H9 (cell line): Measurements from ENCODE around the gene HS2ST1. TPM values are rescaled to one million over a fixed set of nuclear protein-coding genes. Genes with fewer than 3 reads are reported as not detected.

Experiments
- DNase-seq: peaks from one replicate; pipeline ENCODE4 v3.0.0-alpha.2; 2017
- H2AFZ ChIP-seq: one replicate; pipeline ENCODE4 v1.6.1; 2013; ENCODE audit warnings: mild to moderate bottlenecking, low read length, control low read depth, moderate library complexity
- H2AK5ac ChIP-seq: 2 replicates; pipeline ENCODE4 v1.6.1; 2013; ENCODE audit warnings: low read length, control low read depth, mixed read lengths; ENCODE audit not compliant: insufficient read length
- H2BK120ac ChIP-seq: one replicate; pipeline ENCODE4 v1.6.1; 2013; ENCODE audit warnings: low read depth, mild to moderate bottlenecking, low read length, control low read depth, inconsistent platforms; ENCODE audit not compliant: poor library complexity, severe bottlenecking
- H2BK12ac ChIP-seq: 2 replicates; pipeline ENCODE4 v1.6.1; 2013; ENCODE audit warnings: low read length, control low read depth, mixed read lengths, low read depth; ENCODE audit not compliant: insufficient read length
- H2BK15ac ChIP-seq: 2 replicates; pipeline ENCODE4 v1.6.1; 2013; ENCODE audit warnings: low read depth, low read length, control low read depth
- H2BK20ac ChIP-seq: one replicate; pipeline ENCODE4 v1.6.1; 2013; ENCODE audit warnings: low read depth, mild to moderate bottlenecking, low read length, control low read depth, inconsistent platforms; ENCODE audit not compliant: poor library complexity, severe bottlenecking
- H2BK5ac ChIP-seq: 2 replicates; pipeline ENCODE4 v1.6.1; 2013; ENCODE audit warnings: low read length, control low read depth, mixed read lengths; ENCODE audit not compliant: insufficient read length
- H3K14ac ChIP-seq: 2 replicates; pipeline ENCODE4 v1.6.1; 2013; ENCODE audit warnings: low read length, control low read depth; ENCODE audit not compliant: insufficient read depth
- H3K18ac ChIP-seq: 2 replicates; pipeline ENCODE4 v1.6.1; 2013; ENCODE audit warnings: low read depth, mild to moderate bottlenecking, mixed read lengths, low read length, control low read depth; ENCODE audit not compliant: insufficient read length
- H3K23ac ChIP-seq: 2 replicates; pipeline ENCODE4 v1.6.1; 2013; ENCODE audit warnings: low read length, control low read depth, mixed read lengths, low read depth; ENCODE audit not compliant: insufficient read length
- H3K23me2 ChIP-seq: 2 replicates; pipeline ENCODE4 v1.6.1; 2013; ENCODE audit warnings: low read depth, mild to moderate bottlenecking, mixed read lengths, low read length, control low read depth; ENCODE audit not compliant: insufficient read length, poor library complexity, severe bottlenecking
- H3K27ac ChIP-seq: 2 replicates; pipeline ENCODE4 v1.5.1; 2013; ENCODE audit warnings: low read length, control low read depth, mixed read lengths, low read depth; ENCODE audit not compliant: insufficient read length
- H3K27me3 ChIP-seq: 2 replicates; pipeline ENCODE4 v1.6.1; 2013; ENCODE audit warnings: low read length, control low read depth, inconsistent platforms; ENCODE audit not compliant: insufficient read depth
- H3K4ac ChIP-seq: 2 replicates; pipeline ENCODE4 v1.6.1; 2013; ENCODE audit warnings: low read depth, mild to moderate bottlenecking, control low read depth, inconsistent platforms, low read length, moderate library complexity
- H3K4me1 ChIP-seq: 2 replicates; pipeline ENCODE4 v1.6.1; 2013; ENCODE audit warnings: low read length, control low read depth, inconsistent platforms; ENCODE audit not compliant: insufficient read depth
- H3K4me2 ChIP-seq: 2 replicates; pipeline ENCODE4 v1.6.1; 2013; ENCODE audit warnings: low read length, control low read depth, mixed read lengths; ENCODE audit not compliant: insufficient read length, insufficient read depth
- H3K56ac ChIP-seq: 2 replicates; pipeline ENCODE4 v1.6.1; 2013; ENCODE audit warnings: low read depth, mild to moderate bottlenecking, mixed read lengths, low read length, control low read depth; ENCODE audit not compliant: insufficient read length
- H3K79me1 ChIP-seq: 2 replicates; pipeline ENCODE4 v1.6.1; 2013; ENCODE audit warnings: low read depth, mild to moderate bottlenecking, moderate library complexity, low read length, control low read depth, inconsistent platforms; ENCODE audit not compliant: insufficient read depth, poor library complexity, severe bottlenecking
- H3K79me2 ChIP-seq: 2 replicates; pipeline ENCODE4 v1.6.1; 2013; ENCODE audit warnings: low read length, control low read depth, inconsistent platforms; ENCODE audit not compliant: insufficient read depth
- H3K9ac ChIP-seq: 2 replicates; pipeline ENCODE4 v1.6.1; 2013; ENCODE audit warnings: low read length, control low read depth, mixed read lengths; ENCODE audit not compliant: insufficient read length; ENCODE audit errors: extremely low read depth
- H3K9me3 ChIP-seq: one replicate; pipeline ENCODE4 v1.6.1; 2013; ENCODE audit warnings: low read depth, low read length, inconsistent platforms; ENCODE audit not compliant: control insufficient read depth
- H3T11ph ChIP-seq: one replicate; pipeline ENCODE4 v1.6.1; 2013; ENCODE audit warnings: mild to moderate bottlenecking, low read length, control low read depth, inconsistent platforms
- H4K20me1 ChIP-seq: one replicate; pipeline ENCODE4 v1.6.1; 2013; ENCODE audit not compliant: control insufficient read depth, insufficient read length, insufficient read depth
- H4K5ac ChIP-seq: 2 replicates; pipeline ENCODE4 v1.6.1; 2013; ENCODE audit warnings: low read depth, mild to moderate bottlenecking, mixed read lengths, low read length, control low read depth; ENCODE audit not compliant: insufficient read length
- H4K8ac ChIP-seq: replicated peaks from 2 replicates; pipeline ENCODE4 v1.6.1; 2013; ENCODE audit warnings: low read length, control low read depth, mixed read lengths, low read depth; ENCODE audit not compliant: insufficient read length
- H4K91ac ChIP-seq: 2 replicates; pipeline ENCODE4 v1.6.1; 2013; ENCODE audit warnings: low read depth, mild to moderate bottlenecking, moderate library complexity, mixed read lengths, low read length, control low read depth; ENCODE audit not compliant: insufficient read length
- H3K27ac Mint-ChIP-seq, 3 experiments: 2 replicates in 2 of 3; 3 replicates in 1 of 3; pipeline ENCODE4 v1.8.0; 2020 to 2021; ENCODE audit warnings: mixed read lengths in 3 of 3, mild to moderate bottlenecking in 1 of 3, moderate library complexity in 1 of 3
- H3K27me3 Mint-ChIP-seq: 2 replicates; pipeline ENCODE4 v1.8.0; 2021; ENCODE audit warnings: low read depth, mild to moderate bottlenecking, moderate library complexity, mixed read lengths
- H3K36me3 Mint-ChIP-seq, 3 experiments: 2 replicates in 2 of 3; 3 replicates in 1 of 3; pipeline ENCODE4 v1.8.0; 2020 to 2021; ENCODE audit warnings: low read depth in 3 of 3, mixed read lengths in 3 of 3; ENCODE audit not compliant: insufficient read depth in 1 of 3
- H3K4me1 Mint-ChIP-seq, 2 experiments: 2 replicates each; pipeline ENCODE4 v1.8.0; 2020; ENCODE audit warnings: mixed read lengths in 2 of 2
- H3K4me3 Mint-ChIP-seq, 2 experiments: 2 replicates in 1 of 2; 3 replicates in 1 of 2; pipeline ENCODE4 v1.8.0; 2020 to 2021; ENCODE audit warnings: mild to moderate bottlenecking in 2 of 2, mixed read lengths in 2 of 2, moderate library complexity in 1 of 2
- H3K9me3 Mint-ChIP-seq, 2 experiments: 2 replicates in 1 of 2; 3 replicates in 1 of 2; pipeline ENCODE4 v1.8.0; 2020; ENCODE audit warnings: mild to moderate bottlenecking in 2 of 2, mixed read lengths in 2 of 2, moderate library complexity in 1 of 2
- WGBS: extraction: QIAGEN DNeasy Blood & Tissue Kit; methylation state at CpG from one replicate; pipeline ENCODE4 v1.1.7; 2013; ENCODE audit warnings: missing lambda C conversion rate, low lambda C conversion rate, mixed read lengths; ENCODE audit not compliant: insufficient read length; ENCODE audit errors: extremely low coverage; 5-methylcytosine and 5-hydroxymethylcytosine counted together
- total RNA-seq: library from RNA; stranded (reverse); gene quantifications from 2 replicates; pipeline ENCODE4 v1.2.1, GENCODE V29; 2021
- TF ChIP-seq, protein P1 (sequence below): fragments of 200-600 bp; sonication (generic); conservative IDR thresholded peaks from 3 replicates; pipeline ENCODE4 v1.8.0; 2021; ENCODE audit warnings: antibody characterized with exemption, mild to moderate bottlenecking

The HS2ST1 gene
- total RNA-seq, 1 experiment from 2014 or later: 20.1 TPM

DNA sequence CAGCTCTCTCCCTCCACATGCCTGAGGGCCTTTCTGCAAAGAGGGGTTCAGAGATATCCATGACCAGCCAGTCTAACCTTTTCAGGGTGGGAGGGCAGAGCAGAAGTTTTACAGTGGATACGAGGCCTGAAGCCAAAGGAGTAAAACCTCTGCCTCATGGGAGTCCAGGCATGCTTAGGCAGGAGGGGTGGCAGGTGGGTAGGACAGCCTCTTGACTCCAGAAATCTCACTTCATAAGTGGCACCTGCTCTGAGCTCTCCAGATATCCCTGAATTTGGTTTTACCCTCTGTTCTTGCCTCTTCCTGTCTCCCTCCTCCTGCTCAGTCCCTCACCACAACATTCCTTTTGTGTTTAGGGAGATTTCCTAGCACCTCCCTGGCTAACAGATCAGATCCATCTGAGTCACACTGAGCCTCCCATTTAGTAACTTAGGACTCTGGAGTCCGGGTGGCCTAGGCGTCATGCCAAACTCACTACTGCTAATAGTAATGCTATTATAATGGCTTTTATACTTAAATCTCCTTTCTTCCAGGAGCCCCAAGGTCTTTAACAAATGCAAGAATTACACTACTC, 201.0 kb downstream of the HS2ST1 start:
- H2BK5ac ChIP-seq: no peak overlapping the region
- no peak overlapping the region for H2AFZ ChIP-seq
- H4K5ac ChIP-seq: no peak overlapping the region
- no peaks in the 10 kb centered on the region for H3K79me2 ChIP-seq
- H2AK5ac ChIP-seq: no peak overlapping the region
- no peaks in the 10 kb centered on the region for H3K79me1 ChIP-seq
- H3K4me1 ChIP-seq: peaks cover 3% of the 10 kb centered on the region; the same call in 1 of the 2 replicates
- H3K27me3 Mint-ChIP-seq: peaks cover 16% of the 10 kb centered on the region
- H3K36me3 Mint-ChIP-seq: no peaks in the 10 kb centered on the region
- no peak overlapping the region for H3K14ac ChIP-seq
- H2BK15ac ChIP-seq: no peak overlapping the region
- no peak overlapping the region for H2BK20ac ChIP-seq
- H3K9me3 ChIP-seq: no peaks in the 10 kb centered on the region
- no peak overlapping the region for H3T11ph ChIP-seq
- no peak overlapping the region for H2BK120ac ChIP-seq
- no peak overlapping the region for H2BK12ac ChIP-seq
- H4K20me1 ChIP-seq: no peaks in the 10 kb centered on the region
- H3K9me3 Mint-ChIP-seq: peaks cover 0 to 2% of the 10 kb centered on the region in 2 experiments; a peak in 1 of 5 replicates
- H3K56ac ChIP-seq: no peak overlapping the region
- H4K8ac ChIP-seq: no peak overlapping the region
- no peak overlapping the region for H3K4me3 Mint-ChIP-seq
- no peak overlapping the region for H3K9ac ChIP-seq
- no peak overlapping the region for H3K23ac ChIP-seq
- no peak for DNase-seq
- no peak overlapping the region for H3K27ac ChIP-seq
- no peaks in the 10 kb centered on the region for H3K23me2 ChIP-seq
- WGBS: no CpG with 5 or more reads among the region's 3 CpGs
- no peak overlapping the region for H3K4ac ChIP-seq
- H3K4me1 Mint-ChIP-seq: peaks cover 17 to 25% of the 10 kb centered on the region in 2 experiments
- no peak overlapping the region for H4K91ac ChIP-seq
- TF ChIP-seq, protein P1, sequence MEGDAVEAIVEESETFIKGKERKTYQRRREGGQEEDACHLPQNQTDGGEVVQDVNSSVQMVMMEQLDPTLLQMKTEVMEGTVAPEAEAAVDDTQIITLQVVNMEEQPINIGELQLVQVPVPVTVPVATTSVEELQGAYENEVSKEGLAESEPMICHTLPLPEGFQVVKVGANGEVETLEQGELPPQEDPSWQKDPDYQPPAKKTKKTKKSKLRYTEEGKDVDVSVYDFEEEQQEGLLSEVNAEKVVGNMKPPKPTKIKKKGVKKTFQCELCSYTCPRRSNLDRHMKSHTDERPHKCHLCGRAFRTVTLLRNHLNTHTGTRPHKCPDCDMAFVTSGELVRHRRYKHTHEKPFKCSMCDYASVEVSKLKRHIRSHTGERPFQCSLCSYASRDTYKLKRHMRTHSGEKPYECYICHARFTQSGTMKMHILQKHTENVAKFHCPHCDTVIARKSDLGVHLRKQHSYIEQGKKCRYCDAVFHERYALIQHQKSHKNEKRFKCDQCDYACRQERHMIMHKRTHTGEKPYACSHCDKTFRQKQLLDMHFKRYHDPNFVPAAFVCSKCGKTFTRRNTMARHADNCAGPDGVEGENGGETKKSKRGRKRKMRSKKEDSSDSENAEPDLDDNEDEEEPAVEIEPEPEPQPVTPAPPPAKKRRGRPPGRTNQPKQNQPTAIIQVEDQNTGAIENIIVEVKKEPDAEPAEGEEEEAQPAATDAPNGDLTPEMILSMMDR: no peak
- H3K27ac Mint-ChIP-seq: no peak overlapping the region
- no peaks in the 10 kb centered on the region for H3K27me3 ChIP-seq
- H3K4me2 ChIP-seq: no peak overlapping the region
- H3K18ac ChIP-seq: no peak overlapping the region
